Mononuclear cell (primary cell): ENCODE measurements around the gene ARHGAP36. TPM values are rescaled to one million over a fixed set of nuclear protein-coding genes. Genes with fewer than 3 reads are reported as not detected.

ENCODE experiments used
- H3K27me3 ChIP-seq: 2 replicates; pipeline ENCODE4 v1.6.0; 2011; ENCODE audit warnings: low read length, control low read depth; ENCODE audit not compliant: insufficient read depth
- H3K4me1 ChIP-seq: 2 replicates; pipeline ENCODE4 v1.5.1; 2011; ENCODE audit warnings: mild to moderate bottlenecking, low read length, control low read depth; ENCODE audit not compliant: insufficient read depth
- H3K4me3 ChIP-seq: 2 replicates; pipeline ENCODE4 v1.5.1; 2011; ENCODE audit warnings: mild to moderate bottlenecking, low read length, moderate library complexity
- H3K9me3 ChIP-seq: 2 replicates; pipeline ENCODE4 v1.5.1; 2011; ENCODE audit warnings: low read depth, mild to moderate bottlenecking, control low read depth, low read length
- total RNA-seq: library from RNA; depleted of rRNA; stranded (reverse); fragments of >200 nt; gene quantifications from one replicate; pipeline ENCODE4 v1.2.3, GENCODE V29; 2012

The ARHGAP36 gene, protein sequence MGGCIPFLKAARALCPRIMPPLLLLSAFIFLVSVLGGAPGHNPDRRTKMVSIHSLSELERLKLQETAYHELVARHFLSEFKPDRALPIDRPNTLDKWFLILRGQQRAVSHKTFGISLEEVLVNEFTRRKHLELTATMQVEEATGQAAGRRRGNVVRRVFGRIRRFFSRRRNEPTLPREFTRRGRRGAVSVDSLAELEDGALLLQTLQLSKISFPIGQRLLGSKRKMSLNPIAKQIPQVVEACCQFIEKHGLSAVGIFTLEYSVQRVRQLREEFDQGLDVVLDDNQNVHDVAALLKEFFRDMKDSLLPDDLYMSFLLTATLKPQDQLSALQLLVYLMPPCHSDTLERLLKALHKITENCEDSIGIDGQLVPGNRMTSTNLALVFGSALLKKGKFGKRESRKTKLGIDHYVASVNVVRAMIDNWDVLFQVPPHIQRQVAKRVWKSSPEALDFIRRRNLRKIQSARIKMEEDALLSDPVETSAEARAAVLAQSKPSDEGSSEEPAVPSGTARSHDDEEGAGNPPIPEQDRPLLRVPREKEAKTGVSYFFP
- not detected for total RNA-seq

DNA sequence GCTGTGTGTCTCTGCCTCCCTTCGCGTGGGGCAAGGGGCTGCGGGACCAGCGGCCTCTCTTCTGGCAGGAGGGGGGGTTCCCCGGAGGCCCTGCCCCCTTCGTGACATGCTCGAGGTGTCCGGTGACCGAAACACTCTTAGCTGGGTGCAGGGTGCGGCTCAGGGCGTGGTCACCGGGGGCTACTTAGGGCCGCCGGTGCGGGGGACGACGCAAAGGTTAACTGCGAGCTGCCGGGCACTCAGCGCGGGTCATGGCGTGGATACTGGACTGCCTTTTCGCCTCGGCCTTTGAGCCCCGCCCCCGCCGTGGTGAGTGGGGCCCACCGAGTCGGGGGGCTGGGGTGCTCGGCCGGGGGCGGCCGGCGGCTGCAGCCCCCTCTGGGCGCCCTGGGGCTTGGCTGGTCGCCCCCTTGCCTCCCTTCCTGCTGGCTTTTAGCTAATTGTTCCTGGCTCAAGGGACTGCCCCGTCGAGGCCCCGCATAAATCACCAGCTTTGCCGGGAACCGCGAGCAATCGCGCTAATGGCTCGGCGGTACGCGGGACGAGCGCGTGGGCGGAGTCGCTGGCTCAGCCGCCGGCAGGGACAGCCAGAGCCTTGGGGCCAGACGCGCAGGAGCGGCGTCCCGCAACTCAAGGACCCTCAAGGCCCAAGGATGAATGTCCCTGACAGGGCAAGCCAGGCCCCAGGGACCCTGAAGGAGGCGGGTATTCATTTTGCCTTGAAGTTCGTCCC, at the start of gene ARHGAP36:
TSS of gene ARHGAP36 (plus strand) at position 211 of the 733 bp plus-strand sequence. CDS start 23,320 bp downstream, outside the sequence.
- Histone ChIP-seq H3K27me3 (peaks cover 5% of the 10 kb centered on the region), H3K9me3 (no peaks in the 10 kb centered on the region), H3K4me1 (no peaks in the 10 kb centered on the region), H3K4me3 (no peak within 1 kb of the TSS)

DNA sequence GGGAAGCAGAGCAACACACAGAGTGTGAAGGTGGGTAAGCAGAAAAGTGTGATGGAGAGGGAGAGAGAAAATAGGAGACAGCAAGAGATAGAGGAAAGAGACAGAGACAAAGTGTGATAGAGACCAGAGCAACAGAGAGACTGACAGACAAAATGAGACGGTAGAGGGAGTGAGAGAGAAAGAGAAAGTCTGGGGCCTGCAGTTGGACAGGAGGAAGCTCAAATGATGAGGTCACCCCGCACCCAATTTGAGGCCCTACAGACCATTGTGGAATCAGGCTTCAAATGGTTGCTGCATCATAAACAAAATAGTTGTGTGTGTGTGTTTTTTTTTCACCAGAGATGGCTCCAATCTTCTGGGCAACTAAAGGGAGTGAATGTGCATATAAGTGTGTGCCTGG, 48.0 kb upstream of the ARHGAP36 start:
- no peaks in the 10 kb centered on the region for H3K9me3 ChIP-seq
- H3K4me1 ChIP-seq: no peaks in the 10 kb centered on the region
- H3K4me3 ChIP-seq: no peak overlapping the region
- no peaks in the 10 kb centered on the region for H3K27me3 ChIP-seq

DNA sequence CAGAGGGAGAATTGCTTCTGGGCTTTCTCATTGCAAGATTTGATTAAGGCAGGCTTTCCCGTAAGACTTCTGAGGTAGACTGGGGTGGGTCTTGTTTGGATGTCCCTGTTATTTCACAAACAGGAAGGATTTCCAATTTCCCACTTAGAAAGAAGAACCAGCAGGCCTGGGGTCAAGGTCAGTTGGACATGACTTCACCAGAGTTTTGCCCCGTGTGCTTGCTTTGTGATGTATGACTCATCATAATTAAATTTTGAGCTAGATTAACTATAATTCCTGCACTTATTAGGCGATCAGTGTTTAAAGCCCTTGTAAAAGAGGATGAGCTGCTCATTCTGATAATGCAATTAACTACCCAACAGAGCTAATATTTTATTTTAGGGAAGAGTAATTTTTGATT, 32.8 kb upstream of the ARHGAP36 start:
- H3K27me3 ChIP-seq: no peaks in the 10 kb centered on the region
- H3K4me3 ChIP-seq: no peak overlapping the region
- H3K9me3 ChIP-seq: no peaks in the 10 kb centered on the region
- H3K4me1 ChIP-seq: no peaks in the 10 kb centered on the region

DNA sequence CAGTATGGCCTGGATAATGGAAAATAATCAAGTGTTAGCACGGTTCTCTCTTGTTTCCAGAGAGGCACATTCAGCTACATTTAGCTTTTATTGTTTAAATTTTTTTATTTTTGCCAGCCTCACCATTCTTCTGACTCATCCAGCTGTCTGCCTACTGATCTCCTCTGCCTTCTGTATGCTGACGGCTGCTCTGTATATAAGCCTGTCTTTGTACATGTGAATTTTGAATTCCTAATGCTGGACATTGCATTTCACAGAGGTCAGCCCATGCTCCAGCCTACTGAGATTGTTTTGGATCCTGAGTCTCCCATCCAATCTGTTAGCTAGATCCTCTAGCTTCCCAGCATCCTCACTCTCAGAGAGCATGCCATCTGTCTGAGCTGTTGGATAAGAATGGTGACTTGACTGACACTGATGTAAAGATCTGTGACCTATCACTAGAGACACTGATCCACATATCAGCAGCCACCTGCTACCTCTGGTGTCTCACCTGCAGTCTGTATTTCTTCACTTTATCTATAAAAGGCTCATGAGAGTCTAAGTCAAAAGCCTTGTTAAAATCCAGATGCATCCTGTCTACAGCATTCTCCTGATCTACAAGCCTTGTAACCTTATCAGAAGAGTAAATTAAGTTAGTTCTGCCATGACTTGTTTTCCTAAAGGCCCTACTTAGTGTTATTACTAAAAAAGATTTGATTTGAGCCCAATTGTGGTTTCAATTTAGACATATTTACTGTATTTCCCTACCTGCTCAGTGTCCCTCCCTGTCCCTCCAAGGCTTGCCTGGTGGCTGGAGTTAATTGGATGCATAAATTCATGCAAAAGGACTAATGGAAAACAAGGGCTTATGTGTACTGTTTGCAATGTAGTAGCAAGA, 25.6 kb upstream of the ARHGAP36 start:
- no peaks in the 10 kb centered on the region for H3K4me1 ChIP-seq
- no peak overlapping the region for H3K4me3 ChIP-seq
- no peaks in the 10 kb centered on the region for H3K9me3 ChIP-seq
- no peaks in the 10 kb centered on the region for H3K27me3 ChIP-seq

DNA sequence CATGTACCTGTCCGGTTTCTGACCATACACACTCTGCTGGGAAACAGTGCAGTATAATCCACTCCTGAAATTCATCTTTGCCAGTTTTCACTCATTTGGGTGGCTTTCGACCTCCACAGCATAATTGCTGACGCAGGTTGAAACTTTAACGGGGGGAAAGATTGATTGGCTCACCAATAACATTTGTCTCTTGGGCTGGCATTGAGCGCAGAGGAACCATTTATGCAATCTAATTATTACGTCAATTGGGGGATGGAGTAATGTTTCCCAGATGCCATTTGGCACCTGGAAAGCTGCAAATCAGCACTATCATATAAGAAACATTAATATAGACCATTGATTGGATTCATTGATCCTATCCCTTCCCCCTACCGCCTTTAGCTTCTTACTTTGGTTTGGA, 24.1 kb upstream of the ARHGAP36 start:
- no peaks in the 10 kb centered on the region for H3K27me3 ChIP-seq
- no peak overlapping the region for H3K4me3 ChIP-seq
- no peaks in the 10 kb centered on the region for H3K4me1 ChIP-seq
- no peaks in the 10 kb centered on the region for H3K9me3 ChIP-seq

DNA sequence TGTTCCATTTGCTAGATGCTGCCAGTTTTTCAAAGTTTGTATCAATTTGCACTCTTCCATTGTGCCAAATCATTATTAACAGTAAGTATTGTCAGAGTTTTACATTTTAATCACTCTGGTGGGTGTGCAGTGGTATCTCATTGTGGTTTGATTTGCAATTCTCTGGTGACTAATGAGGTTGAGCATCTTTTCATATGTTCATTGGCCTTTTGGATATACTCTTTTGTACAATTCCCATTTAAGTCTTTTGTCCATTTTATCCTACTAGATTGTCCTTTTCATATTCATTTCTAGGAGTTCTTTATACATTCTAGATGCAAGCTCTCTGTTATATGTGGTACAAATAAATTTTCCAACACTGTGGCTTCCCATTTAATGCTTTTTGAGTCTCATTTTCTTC, 17.4 kb upstream of the ARHGAP36 start:
- H3K4me1 ChIP-seq: no peaks in the 10 kb centered on the region
- H3K27me3 ChIP-seq: no peaks in the 10 kb centered on the region
- H3K9me3 ChIP-seq: no peaks in the 10 kb centered on the region
- no peak overlapping the region for H3K4me3 ChIP-seq

DNA sequence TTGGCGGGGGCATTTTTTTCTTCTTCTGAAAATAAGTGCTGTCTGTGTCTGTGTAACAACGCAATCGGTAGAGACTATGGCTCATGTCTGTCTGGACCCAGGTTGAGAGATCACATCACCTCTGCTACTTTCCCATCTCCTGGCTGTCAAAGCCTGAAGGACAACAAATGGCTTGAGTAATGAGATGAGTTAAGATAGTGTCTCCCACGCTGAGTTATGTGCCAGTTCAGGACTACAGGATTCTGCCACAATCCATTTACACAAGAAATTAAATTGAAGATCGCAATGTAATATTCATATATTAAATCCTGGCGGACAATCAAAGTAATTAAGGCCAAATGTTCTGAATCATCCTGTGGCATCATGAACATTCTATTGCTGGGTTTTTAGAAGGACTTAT, 16.5 kb upstream of the ARHGAP36 start:
- H3K4me3 ChIP-seq: no peak overlapping the region
- no peaks in the 10 kb centered on the region for H3K9me3 ChIP-seq
- no peaks in the 10 kb centered on the region for H3K27me3 ChIP-seq
- H3K4me1 ChIP-seq: no peaks in the 10 kb centered on the region

DNA sequence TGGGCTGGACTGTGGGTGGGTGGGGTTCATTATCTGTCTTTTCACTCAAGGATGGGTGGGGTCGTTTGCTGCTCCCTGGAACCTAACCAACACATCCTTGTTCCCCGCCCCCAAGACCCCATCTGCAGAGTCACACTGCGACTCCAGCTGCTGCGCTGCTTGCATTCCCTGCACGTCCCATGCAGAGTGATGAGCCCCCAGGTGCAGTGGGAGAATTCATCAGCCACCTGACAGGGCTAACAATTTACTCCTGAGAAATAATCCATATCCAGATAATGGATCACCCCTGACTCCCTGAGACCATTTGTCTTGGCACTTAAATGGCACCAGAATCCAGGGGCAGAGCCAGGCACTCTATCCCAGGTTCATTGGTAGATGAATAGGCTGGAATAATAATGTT, 12.4 kb upstream of the ARHGAP36 start:
- Histone ChIP-seq H3K4me3 (no peak overlapping the region), H3K9me3 (no peaks in the 10 kb centered on the region), H3K4me1 (no peaks in the 10 kb centered on the region), H3K27me3 (no peaks in the 10 kb centered on the region)

DNA sequence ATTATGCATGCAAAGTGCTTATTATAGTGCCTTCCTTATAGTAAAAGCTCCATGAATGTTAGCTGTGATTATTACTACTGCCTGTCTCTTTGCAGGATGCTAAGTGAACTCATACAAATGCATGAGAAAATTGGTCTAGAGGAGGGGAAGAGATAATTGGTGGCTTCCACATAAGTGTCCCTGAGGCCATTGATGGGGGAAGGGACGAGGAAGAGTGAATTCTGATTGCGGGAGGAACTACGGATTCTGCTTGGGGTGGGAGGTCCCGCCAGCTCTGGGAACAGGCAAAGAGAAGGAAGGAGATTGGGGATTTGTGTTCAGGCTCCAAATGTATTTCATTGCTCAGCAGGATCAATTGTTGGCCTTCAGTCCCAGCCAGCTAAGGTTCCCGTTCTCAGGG, 11.6 kb upstream of the ARHGAP36 start:
- H3K27me3 ChIP-seq: no peaks in the 10 kb centered on the region
- no peaks in the 10 kb centered on the region for H3K4me1 ChIP-seq
- H3K9me3 ChIP-seq: no peaks in the 10 kb centered on the region
- no peak overlapping the region for H3K4me3 ChIP-seq

DNA sequence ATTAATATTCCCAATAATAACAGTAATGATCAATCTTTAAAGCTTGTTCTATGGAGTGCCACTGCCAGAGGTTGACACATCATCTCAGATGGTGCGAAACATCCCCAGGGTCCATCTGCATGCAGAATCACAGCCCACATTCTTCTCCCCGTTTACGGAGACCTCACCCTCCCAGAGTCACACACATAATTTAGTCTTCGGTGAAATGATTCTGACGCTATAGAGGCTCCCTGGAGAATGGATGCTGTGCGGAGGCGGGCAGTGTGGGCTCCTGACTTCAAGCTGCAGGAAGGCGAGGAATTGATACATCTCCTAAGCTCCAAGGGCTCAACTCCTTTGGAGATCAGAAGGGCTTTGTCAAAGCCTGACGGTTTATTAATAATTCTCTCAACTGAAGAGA, 11.0 kb upstream of the ARHGAP36 start:
- Histone ChIP-seq H3K9me3 (no peaks in the 10 kb centered on the region), H3K4me1 (no peaks in the 10 kb centered on the region), H3K4me3 (no peak overlapping the region), H3K27me3 (no peaks in the 10 kb centered on the region)

DNA sequence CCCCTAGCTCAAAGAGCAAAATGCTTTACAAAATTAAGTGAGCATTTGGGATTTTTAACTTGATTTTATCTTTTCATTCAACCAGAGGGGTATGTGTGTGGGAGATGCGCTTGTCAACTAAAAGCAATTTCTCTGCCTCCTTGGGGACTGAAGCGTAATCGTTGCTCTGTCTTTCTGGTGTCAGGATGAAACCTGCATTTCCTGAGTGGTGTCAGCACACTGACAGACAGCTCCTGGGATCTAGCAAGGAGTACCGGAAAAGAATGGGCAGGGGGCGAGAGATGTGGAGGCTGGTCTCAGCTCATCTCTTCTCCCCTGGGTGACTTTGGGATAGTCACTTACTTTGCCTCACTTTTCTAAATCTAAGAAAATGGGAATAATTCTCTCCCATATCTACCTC, 5.1 kb upstream of the ARHGAP36 start:
- Histone ChIP-seq H3K9me3 (no peaks in the 10 kb centered on the region), H3K4me1 (no peaks in the 10 kb centered on the region), H3K4me3 (no peak overlapping the region), H3K27me3 (no peaks in the 10 kb centered on the region)

DNA sequence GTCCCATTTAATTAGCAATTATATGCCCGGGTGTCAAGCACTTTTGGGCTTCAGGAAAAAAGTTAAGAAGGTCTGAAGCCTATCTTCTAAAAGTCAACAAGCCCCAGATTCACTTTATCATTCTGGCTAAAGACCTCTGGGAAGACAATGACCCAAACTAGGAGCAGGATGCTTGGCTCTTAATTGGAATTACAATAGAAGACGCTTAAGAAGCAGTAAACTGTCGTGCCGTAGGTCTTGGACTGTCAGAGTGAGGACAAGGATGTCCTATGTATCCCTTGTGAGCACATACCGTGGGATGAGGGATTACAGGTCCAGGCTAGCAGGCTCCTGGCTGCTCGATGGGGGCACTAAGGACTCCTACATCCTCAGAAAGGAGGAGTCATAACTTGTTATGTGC, 3.2 kb upstream of the ARHGAP36 start:
- no peak overlapping the region for H3K4me3 ChIP-seq
- no peaks in the 10 kb centered on the region for H3K4me1 ChIP-seq
- peaks cover 2% of the 10 kb centered on the region for H3K27me3 ChIP-seq
- H3K9me3 ChIP-seq: no peaks in the 10 kb centered on the region

DNA sequence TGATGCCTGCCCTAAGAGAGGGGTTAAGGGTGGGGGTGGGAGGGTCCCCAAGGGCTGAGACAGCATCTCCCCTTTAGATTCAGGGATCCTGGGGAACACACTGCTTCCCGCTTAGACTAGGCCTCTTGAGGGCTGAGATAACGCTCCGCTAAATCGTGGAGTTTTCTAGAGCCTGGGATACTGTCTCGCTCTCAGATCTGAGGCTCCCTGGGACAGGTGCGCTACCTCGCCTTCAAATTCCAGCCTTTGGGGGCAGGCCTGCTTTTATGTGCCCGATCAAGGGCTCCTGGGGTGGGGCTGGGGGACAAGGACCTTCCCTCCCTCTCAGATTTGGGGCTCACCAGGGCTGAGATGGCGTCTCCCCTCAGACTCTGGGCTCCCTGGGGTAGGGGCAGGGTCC, 440 bp upstream of the ARHGAP36 start:
- Histone ChIP-seq H3K4me3 (no peak overlapping the region), H3K27me3 (peaks cover 5% of the 10 kb centered on the region), H3K4me1 (no peaks in the 10 kb centered on the region), H3K9me3 (no peaks in the 10 kb centered on the region)

DNA sequence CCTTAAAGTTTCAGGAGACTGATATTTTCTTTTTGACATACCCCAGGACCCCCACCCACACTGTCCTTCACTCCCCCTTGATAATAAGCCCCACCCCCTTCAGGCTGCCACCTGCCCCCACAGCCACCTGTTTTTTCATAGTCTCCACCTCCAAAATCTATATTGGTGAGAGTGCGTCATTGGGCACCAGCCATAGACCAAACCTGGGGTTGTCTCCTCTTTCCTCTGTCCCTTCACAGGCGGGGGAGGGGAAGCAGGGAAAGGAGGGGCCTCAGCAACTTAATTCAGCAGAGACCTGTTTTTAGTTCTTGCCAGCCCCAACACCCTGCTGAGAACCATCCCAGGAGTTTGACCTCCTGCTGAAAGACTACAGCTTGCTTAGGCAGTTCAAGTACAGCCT, 1.1 kb downstream of the ARHGAP36 start:
- peaks cover 5% of the 10 kb centered on the region for H3K27me3 ChIP-seq
- no peaks in the 10 kb centered on the region for H3K4me1 ChIP-seq
- no peaks in the 10 kb centered on the region for H3K9me3 ChIP-seq
- no peak overlapping the region for H3K4me3 ChIP-seq

DNA sequence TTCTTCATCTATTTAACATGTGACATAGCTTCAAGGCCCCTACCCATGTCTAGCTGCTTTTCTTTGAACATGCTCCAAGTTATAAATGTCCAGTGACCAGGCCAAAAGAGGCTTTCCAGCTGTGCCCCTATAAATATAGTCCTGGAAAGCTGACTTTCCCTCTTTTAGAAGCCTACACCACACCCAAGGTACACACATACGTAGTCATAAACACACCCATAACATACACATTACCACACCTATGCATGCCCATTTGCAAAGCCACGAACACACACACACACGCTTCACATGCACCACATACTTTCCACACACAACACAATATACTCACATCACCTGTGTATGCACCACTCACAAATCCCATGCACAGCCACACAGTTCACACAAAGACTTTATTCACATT, 2.0 kb downstream of the ARHGAP36 start:
- no peaks in the 10 kb centered on the region for H3K9me3 ChIP-seq
- H3K4me1 ChIP-seq: no peaks in the 10 kb centered on the region
- no peak overlapping the region for H3K4me3 ChIP-seq
- H3K27me3 ChIP-seq: peaks cover 5% of the 10 kb centered on the region
